HG02943 (cell line): Measurements from ENCODE around the gene OXNAD1.
A peak's percentile ranks its signal among the peaks of the same experiment; 100 is the strongest.

Experiments used
- ATAC-seq: cut with Tn5 transposase; IDR thresholded peaks from one replicate; pipeline ENCODE4 v1.9.1; 2021; ENCODE audit warnings: mild to moderate bottlenecking, low read depth, moderate library complexity; ENCODE audit not compliant: unreplicated experiment

Gene OXNAD1

DNA sequence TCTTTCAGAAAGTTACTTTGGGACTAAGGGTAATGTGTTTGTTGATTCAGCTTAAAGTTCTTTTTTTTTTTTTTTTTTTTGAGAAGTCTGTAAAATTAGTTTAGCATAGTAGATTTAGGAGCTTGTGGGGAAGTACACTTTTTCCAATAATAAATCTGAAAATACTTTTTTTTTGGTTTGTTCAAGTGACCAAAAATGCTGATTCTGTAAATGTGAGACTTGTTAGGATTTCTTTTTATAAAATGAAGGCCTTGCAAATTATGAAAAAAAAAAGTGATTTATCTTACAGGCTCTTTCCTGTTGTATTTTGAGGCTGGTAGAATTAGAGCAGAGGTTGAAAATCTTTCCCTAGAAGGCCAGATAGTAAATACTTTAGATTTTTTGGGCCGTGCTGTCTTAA is 7.6 kb downstream of the OXNAD1 start:
- no peak for ATAC-seq

DNA sequence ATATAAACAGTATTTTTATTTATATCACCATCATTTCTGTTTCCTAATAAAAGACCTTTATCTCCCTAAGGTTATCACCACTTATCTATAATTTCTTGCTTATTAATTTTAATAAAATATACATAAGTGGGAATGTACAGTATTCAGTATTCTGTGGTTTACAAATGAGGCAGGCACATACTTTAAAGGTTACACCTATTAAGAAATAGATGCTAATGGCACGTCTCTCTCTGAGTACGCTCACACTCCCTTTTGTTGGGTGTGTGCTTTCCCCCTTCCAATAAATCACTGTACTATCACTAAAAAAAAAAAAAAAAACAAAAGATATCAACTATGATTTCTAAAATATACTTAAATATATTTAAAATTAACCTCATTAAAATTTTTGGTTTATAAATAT is 8.9 kb downstream of the OXNAD1 start:
- ATAC-seq, result no peak

DNA sequence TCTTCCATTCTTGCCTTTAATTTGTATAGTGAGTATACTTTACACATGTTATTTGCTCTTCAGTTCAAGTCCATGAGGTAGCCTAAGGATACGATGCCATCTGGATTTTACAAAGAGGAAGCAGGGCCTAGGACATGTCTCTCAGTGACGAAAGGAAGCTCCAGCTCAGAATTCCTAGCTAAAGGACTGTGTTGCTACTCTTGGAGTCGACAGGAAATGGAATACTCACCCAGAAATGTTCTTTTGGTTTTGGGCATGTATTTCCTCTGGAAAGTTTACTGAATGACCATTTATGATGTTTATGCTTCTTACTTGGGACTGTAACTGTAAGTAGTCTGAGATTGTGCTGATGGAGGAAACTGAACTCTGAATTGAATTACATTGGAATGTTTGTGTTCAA is 12.5 kb downstream of the OXNAD1 start:
- no peak for ATAC-seq

DNA sequence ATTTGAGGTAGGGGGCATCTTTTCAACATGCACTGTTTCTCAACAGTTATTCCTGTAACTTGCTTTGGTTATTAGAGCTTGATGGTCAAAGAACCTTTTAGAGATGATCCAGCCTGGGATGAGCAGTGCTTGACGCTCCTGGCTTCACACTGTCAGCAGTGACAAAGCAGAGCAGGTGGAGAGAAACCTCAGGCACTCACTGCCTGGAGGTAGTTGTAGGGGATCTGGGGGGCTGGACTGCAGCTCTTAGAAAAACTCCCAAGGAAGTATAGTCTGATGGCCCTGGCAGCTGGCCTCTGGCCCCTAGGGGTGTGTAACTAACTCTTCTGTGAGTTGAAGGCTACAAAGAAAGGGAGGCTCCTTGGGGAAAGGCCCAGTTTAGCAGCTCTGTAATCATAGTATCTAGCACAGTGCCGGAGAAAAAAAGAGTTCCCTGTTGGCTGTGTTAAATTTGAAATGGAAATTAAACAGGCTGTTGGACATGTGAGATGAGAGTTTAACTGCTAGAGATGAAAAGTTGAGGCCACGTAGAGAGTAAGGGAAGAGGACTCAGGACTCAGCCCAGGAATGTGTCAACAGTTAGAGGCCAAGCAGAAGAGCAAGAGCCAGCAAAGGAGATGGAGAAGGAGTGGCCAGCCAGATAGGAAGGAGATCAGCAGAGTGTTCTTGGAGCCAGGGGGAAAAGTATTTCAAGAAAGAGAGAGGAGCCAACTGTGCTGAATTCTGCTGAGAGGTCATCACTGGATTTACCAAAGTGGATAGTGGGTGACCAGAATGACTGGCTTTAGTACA is 14.2 kb downstream of the OXNAD1 start:
- no peak for ATAC-seq

DNA sequence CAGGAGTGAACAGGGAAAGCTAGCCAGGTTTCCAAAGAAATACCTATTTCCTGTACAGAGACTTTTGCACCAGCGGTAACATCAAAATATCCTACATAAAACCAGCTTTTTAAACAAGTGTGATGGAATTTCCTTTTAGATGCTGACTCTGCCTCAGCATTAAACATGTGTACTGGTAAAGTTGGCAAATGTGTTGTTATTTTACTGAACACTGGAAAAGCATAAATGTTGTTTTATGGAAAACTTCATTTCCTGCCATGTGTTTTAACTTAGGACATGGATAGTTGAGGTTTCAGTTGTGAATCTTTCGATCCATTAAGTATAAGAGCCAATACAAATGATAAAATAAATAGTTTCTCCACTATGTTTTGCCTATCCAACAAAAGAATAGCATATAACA is 15.7 kb downstream of the OXNAD1 start:
- no peak for ATAC-seq

DNA sequence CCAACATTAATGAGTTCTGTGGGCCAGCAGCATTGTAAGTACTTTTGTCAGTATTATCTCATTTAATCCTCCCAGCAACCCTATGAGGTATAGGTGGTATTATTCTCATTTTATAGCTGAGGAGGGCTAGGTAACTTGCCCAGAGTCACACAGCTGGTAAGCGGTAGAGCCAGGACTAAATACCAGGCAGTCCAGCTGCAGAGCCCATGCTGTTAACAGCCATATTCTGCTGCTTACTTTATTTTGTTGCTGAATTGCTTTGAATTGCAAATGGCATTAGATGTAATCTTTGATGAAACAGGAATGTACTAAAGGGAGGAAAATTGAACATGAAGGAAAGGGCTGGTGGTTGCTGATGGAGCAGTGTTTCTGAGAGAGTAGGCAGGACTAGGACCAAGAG is 19.6 kb downstream of the OXNAD1 start:
- ATAC-seq, result no peak

DNA sequence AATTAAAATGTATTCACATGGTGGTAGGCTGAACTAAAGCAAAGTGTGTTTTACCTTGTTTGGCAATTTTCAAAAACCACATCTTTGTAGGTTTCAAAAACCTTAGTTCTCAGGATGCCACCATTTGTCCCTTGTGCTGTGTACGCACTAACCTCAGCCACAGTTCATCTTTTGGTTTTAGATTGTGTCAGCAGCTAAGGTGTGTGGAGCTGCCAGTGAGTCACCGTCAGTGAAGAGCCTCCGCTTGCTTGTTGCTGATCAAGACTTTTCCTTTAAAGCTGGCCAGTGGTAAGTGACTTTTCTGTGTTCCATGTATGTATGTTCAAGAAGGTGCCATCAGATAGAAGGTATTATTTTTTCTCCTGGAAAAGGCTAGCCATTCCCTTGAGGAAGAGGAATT is 21.1 kb downstream of the OXNAD1 start:
- peak; percentile 50 for ATAC-seq

DNA sequence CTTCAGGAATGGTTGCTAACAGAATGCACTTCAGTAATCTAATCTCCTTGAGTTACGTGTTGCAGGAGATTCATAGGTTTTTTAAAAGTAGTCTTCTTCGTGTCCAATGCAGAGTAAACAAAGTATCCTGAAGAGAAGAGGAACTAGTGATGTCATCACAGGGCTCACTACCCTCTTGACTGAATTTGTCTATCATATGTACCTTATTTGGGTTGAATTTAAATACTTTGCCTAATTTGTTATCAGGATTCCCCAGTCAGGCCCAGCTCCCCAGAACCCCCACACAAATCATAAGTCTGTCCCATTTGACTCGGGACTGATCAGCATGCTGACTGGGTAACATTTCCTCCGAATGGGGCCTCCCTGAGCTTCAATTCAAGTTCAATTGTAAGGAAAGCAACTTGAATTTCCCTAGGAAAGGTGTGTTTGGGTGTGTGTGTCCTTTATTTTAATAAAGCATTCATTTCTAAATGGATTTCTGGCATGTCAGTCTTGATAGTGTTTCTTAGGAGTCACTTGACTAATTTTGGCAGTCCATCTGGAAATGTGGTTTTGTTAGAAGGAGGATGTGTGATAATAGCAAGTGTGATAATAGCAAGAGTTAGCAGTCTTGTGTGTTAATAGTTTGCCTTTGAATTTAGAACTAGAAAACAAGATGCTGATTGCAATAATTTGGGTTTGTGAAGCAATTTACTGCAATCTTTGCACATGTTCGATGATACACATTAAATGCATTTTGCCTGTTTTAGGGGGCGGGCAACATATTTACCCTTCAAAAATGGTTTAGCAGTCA is 21.9 kb downstream of the OXNAD1 start:
- ATAC-seq, result no peak

DNA sequence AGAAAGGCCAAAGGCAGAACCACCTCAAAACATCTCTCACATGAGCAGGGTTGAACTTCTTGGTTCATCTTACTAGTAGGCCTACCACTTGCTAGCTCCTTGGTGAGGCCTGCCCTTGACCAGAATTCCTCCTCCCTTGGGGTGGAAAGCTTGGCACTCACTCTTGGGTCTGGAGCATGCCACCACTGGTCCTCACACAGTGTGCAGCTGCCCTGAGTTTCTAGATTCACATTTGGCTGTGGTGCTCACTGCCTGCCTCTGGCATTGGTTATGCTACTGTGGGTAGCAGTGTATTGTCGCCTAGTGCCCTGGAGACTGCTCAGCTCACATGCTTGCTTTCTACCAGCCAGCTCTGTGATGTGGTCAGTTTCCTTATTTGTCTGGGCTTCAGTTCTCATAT is 23.7 kb downstream of the OXNAD1 start:
- no peak for ATAC-seq

DNA sequence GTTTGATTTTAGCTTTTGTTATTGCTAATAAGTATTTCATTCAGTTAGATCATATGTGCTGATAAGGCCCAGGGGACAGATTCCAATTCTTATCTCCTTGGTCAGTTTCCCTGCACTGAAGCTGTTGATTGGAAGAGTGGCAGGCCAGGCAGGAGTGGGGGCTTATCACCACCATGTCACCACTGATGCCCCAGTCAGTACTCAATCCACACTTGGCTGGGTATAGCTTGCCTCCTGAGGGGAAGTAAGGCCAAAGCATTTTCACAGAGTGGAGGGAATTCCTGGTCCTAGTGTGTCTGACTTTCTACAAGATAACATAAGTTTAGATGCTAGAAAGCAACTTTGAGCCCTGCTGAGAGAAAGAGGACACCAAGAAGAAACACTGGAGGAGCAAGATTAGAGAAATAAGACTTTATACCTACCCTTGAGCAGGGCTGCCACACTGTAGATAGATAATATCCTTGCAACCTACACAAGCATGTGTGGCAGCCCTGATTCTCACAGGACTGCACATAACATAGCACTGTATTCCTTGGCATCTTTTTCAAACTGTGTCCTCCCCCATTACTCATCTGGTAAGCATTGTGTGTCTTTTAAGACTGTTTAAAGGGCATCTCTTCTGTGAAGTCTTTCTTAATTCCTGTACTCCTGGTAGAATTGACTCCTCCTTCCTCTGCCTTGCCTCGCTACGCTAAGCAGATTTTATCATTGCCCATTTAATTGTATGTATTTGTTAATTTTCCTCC is 24.3 kb downstream of the OXNAD1 start:
- ATAC-seq, result no peak

DNA sequence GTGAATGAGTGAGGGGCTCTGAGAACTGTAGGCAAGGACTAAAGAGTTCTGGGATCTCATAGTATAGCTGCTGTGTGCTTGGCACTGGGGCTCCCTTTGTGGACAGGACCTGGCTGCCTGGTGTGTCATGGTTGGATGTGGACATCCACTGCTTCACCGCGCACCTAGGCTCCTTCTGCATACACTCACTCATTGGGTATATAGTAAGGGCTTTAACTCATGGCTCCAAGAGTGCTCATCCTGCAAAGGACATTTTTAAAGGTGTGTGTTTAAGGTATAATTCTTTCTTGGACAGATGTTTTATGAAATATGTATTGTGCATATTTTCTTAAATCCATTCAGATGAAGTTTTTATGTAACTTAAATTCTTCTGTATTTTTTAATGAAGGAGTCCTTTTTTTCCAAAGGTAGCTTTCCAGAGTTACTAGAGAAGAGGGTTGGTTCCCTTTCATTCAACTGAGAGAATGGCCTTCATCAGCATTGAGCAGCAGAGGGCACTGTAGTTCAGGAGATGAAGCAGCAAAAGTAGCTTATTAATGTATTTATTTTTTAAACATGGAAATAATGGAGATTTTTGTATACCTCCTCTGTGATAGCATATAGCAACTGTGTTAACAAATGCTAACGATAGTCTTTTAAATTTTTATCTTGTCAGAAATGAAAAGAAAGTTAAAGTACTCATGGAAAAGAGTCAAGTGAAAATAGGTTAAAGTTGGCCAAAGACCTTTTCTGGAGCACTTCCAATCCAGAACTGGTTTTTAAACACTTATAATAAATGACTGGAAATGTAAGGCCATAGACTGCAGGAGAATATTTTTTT is 25.2 kb downstream of the OXNAD1 start:
- ATAC-seq, result no peak

DNA sequence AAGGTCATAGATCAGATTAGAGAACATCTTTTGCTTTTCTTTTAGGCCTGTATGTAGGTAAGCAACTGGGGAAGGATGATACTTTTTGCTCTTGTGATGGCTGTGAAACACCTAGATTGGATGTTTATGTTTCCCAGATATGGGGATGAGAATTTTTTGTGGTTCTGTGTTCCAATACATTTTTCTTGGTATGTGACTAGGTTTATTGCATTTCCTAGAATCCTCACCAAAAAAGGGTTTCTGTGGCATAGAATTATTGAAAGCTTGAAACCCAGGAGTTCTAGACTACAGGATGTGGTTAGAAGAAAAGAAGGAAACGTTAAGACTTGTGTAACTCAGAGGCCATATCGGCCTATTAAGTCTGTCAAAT is 25.8 kb downstream of the OXNAD1 start:
- no peak for ATAC-seq

DNA sequence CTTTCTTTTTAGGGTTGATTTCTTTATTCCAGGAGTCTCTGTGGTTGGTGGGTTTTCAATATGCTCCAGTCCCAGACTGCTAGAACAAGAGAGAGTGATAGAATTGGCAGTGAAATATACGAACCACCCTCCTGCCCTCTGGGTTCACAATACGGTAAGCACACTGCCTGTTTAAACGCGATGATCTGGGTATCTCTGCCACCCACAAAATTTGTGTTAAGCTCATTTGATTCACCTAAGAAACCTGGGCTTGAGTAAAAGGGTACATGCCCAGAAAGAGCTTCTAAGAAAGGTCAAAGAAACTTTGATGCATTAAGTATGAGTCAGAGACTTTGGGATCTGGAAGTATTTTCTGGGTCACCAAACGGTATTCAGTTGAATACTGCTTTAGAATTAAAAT is 29.8 kb downstream of the OXNAD1 start:
- no peak for ATAC-seq

DNA sequence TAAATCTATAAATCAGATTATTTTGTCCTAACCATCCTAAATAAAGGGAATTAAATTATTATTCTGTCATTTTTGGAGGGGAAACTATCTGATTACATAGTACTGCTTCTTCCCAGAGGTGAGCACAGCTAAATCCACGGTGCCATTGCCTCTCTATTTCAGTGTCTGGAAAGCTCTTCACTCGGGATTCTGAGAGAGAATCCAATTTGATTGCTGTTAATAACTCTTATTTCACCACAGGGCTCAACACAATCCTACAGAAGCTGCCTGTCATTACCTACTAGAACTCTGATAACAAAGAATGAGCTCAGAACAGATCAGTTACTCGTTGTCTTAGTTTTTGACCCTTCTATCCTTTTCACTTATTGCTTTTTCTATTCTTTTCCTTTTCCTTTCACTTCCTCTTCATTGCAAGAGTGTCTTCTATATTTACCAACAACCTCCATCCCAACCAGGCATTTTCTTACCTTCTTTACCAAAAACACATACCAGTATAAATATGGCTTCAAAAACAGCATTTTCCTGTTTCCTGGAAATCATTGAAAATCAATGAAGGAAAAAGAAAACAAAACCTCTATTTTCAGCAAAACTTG is 30.4 kb downstream of the OXNAD1 start:
- ATAC-seq, result no peak

DNA sequence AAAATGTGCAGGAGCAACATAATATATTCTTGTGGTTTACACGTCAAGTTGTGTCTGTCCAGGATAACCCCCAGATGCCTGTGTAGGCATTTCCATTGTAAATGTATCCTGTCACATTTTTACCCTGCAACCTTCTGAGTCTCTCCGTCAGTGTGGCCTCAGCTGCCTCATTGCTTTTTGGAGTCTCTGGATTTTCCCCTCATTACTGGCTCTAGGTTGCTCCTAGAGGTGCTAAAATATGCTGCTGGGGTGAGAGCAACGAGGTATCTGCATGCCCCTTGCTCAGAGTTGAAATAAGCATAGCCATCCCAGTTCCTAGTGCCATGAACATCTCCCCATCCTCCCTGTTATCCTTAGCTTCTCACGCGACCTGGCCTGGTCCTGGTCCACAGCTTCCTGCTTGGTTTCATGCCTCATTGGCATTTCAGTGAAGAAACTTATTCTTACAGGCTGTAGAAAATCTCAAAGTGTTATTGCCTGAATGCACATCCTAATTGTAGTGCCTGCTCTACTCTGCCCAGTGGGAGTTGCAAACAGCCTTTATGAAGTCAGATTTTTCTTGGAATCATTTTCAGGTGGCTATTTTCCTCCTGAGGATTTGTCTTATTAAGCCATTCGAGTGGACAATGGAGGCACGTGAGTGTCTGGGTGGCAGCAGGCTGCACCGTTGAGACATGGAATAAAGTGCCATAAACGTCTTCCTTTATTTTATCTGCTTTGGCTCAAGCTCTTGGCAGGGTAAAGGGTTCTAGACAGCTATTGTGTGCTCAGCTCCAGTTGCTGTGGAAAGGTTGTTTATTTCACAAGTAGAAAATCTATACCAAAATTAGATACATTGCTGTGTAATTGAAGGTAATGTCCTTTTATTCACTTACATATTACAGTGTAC is 33.2 kb downstream of the OXNAD1 start:
- no peak for ATAC-seq

DNA sequence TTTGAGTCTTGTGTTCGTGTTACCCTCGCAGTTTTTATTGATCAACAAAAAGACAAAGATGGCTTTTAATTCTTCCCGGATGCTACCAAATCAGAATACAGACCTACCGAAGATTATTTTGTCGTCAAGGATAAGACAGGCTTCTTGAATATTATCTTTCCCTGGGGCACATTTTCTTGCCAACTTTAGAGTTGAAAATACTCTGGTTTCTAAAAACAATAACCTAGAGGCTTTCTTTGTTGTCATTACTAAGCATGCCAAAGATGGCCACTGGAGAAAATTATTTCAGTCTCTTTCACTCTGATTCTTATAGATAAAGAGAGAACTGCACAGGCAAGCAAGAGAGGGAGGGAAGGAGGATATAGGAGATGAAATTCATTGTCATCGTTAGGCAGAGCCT is 33.9 kb downstream of the OXNAD1 start:
- ATAC-seq, result no peak

DNA sequence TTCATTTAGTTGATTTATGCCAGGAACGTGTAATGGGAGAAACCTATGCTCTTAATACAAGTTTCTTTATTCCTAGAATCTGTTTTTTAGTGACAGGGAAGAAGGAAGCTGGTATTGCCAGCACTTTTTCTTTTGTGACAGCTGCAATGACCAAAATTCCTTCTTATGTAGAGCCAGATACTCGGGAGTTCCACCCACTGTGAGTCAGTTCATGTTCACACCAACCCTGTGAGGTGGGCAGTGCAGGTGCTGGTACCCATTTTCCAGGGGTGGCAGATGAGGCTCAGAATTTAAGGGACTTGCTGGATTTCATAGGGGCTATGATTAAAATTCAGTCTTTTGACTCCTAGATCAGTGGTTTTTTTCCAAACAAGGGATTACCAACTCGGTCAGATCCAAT is 34.7 kb downstream of the OXNAD1 start:
- no peak for ATAC-seq

DNA sequence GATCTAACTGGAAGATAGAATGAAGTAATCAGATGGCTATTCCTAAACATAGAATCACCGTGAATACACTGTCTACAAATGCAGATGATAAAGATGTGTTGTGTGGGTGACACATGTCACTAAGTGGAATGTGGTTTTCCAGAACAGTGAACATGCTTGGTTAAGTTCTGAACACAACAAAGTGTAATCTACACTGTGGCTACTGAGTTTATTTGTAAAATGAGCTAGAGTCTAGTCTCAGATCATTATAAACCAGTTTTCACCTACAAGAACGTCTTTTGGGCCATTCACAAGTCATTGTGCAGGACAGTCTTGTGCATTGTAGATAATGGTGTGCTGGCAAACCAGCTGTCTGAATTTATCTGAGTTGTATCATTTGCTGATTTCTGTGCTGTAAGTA is 35.3 kb downstream of the OXNAD1 start:
- no peak for ATAC-seq

DNA sequence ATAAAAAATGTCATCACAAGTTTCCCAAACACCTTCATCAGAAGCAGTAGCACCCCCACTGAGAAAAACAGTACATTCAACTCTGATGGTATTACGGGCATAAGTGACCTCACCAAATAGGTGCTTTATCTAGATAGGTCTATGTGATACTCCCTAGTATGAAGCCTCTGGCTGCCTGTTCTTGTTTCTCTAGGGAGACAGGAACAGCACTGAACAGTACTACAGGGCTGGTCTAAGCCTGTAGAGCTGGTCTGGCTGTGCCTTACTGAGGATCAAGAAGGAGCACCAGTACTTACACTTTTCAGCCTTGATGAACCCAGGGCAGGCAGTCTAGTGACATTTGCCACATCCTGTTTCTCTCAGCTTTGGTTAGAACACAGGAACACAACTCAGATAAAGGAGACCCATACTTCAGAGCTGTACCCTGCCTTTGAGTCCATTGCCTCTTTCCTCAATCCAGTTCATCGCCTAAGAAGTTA is 35.9 kb downstream of the OXNAD1 start:
- ATAC-seq, result peak; percentile 64
